ENCODE results near the gene GPR137C.

GPR137C gene

DNA sequence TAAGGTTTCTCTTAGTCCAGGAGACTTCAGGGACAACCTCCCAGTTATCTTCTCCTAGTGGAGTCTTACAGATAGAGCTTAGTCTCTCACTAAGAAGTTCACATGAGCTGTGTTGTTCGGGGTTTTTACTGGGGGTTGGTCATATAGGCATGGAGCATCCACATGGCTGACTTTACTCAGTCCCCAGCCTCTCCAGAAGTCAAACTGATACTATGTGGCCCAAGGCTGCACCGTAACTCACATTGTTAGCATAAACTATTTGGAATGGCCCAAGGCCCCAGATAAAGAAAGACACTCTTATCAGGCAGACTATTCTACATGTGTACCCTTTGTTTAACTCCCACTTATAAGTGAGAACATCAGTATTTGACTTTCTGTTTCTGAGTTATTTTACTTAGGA is 23.2 kb downstream of the GPR137C start:
- Histone ChIP-seq H3K36me3 (ENCODE audit: control insufficient read depth, insufficient read depth, low read length) (no peaks in the 10 kb centered on the region), H3K9me3 (ENCODE audit: control insufficient read depth, low read length) (peaks cover 6% of the 10 kb centered on the region), H3K4me3 (ENCODE audit: extremely low read depth, insufficient read depth, low read length, poor library complexity, severe bottlenecking) (no peak overlapping the region), H3K27ac (ENCODE audit: low read depth, low read length, severe bottlenecking) (no peak overlapping the region), H3K4me1 (ENCODE audit: control insufficient read depth, insufficient read depth, low read length, poor library complexity, severe bottlenecking) (no peaks in the 10 kb centered on the region)
- 83 to 91% methylated on average over 1 of the region's 2 CpGs for WGBS, 2 experiments (ENCODE audit: insufficient coverage in 2 of 2)

- H3K4me1 ChIP-seq (ENCODE audit: control insufficient read depth, insufficient read depth, low read length, poor library complexity, severe bottlenecking), result no peaks in the 10 kb centered on the region
- H3K4me3 ChIP-seq (ENCODE audit: extremely low read depth, insufficient read depth, low read length, poor library complexity, severe bottlenecking), result no peak overlapping the region
- no peaks in the 10 kb centered on the region for H3K36me3 ChIP-seq (ENCODE audit: control insufficient read depth, insufficient read depth, low read length)
Measured at GRCh38 chr14:52583544-52583943, 30.9 kb downstream of the GPR137C start.

GRCh38 chr14:52589646-52590045 is 37.0 kb downstream of the GPR137C start:
- no peaks in the 10 kb centered on the region for H3K36me3 ChIP-seq (ENCODE audit: control insufficient read depth, insufficient read depth, low read length)
- no peak overlapping the region for H3K4me3 ChIP-seq (ENCODE audit: extremely low read depth, insufficient read depth, low read length, poor library complexity, severe bottlenecking)
- no peaks in the 10 kb centered on the region for H3K4me1 ChIP-seq (ENCODE audit: control insufficient read depth, insufficient read depth, low read length, poor library complexity, severe bottlenecking)
- H3K9me3 ChIP-seq (ENCODE audit: control insufficient read depth, low read length), result no peaks in the 10 kb centered on the region
- H3K27ac ChIP-seq (ENCODE audit: low read depth, low read length, severe bottlenecking), result no peak overlapping the region
- 86% methylated on average over 1 of the region's 4 CpGs; no CpG with 5 or more reads in 1 of the 2 experiments for WGBS, 2 experiments (ENCODE audit: insufficient coverage in 2 of 2)

More at GRCh38 chr14:52583544-52583943, 30.9 kb downstream of the GPR137C start:
- Histone ChIP-seq H3K9me3 (ENCODE audit: control insufficient read depth, low read length) (no peaks in the 10 kb centered on the region), H3K27ac (ENCODE audit: low read depth, low read length, severe bottlenecking) (no peak overlapping the region)

DNA sequence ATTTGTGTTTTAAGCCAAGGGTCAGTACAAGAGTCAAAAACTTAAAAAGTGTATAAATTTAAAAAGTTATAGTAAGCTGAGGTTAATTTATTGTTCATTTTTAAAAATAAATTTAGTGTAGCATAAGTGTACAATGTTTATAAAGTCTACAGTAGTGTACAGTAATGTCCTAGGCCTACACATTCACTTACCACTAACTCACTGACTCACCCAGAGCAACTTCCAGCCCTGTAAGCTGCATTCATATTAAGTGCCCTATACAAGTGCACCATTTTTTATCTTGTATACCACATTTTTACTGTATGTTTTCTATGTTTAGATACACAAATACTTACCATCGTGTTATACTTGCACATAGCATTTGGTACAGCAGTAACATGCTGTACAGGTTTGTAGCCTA is 37.7 kb downstream of the GPR137C start:
- H3K9me3 ChIP-seq (ENCODE audit: control insufficient read depth, low read length), result no peaks in the 10 kb centered on the region
- H3K27ac ChIP-seq (ENCODE audit: low read depth, low read length, severe bottlenecking), result no peak overlapping the region
- H3K4me3 ChIP-seq (ENCODE audit: extremely low read depth, insufficient read depth, low read length, poor library complexity, severe bottlenecking), result no peak overlapping the region
- H3K36me3 ChIP-seq (ENCODE audit: control insufficient read depth, insufficient read depth, low read length), result no peaks in the 10 kb centered on the region
- WGBS, 2 experiments (ENCODE audit: insufficient coverage in 2 of 2), result no CpG with 5 or more reads among the region's 1 CpG
- no peaks in the 10 kb centered on the region for H3K4me1 ChIP-seq (ENCODE audit: control insufficient read depth, insufficient read depth, low read length, poor library complexity, severe bottlenecking)

- Histone ChIP-seq H3K4me1 (ENCODE audit: control insufficient read depth, insufficient read depth, low read length, poor library complexity, severe bottlenecking) (no peaks in the 10 kb centered on the region), H3K27ac (ENCODE audit: low read depth, low read length, severe bottlenecking) (no peak overlapping the region), H3K36me3 (ENCODE audit: control insufficient read depth, insufficient read depth, low read length) (no peaks in the 10 kb centered on the region), H3K9me3 (ENCODE audit: control insufficient read depth, low read length) (no peaks in the 10 kb centered on the region), H3K4me3 (ENCODE audit: extremely low read depth, insufficient read depth, low read length, poor library complexity, severe bottlenecking) (no peak overlapping the region)
- WGBS, 2 experiments (ENCODE audit: insufficient coverage in 2 of 2), result 75 to 82% methylated on average over 8 to 9 of the region's 10 CpGs
Measured at GRCh38 chr14:52596320-52596719, 43.7 kb downstream of the GPR137C start.

DNA sequence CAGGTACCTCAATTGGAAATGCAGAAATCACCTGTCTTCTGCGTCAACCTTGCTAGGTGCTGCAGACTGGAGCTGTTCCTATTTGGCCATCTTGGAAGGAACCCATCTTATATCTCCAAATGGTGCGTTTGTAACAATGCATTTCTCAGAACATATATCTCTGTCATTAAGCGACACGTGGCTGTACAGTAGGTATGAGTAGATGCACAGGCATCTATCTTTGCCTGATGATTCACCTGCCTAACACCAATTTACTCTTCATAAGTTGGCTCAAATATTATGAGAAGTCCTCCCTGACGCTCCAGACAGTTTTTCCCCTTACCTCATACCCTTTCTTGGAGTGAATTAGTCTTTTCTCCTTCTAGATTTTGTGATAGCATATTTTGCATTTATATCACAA is 44.2 kb downstream of the GPR137C start:
- no peaks in the 10 kb centered on the region for H3K4me1 ChIP-seq (ENCODE audit: control insufficient read depth, insufficient read depth, low read length, poor library complexity, severe bottlenecking)
- no peak overlapping the region for H3K27ac ChIP-seq (ENCODE audit: low read depth, low read length, severe bottlenecking)
- 50 to 80% methylated on average over 1 to 4 of the region's 5 CpGs for WGBS, 2 experiments (ENCODE audit: insufficient coverage in 2 of 2)
- no peaks in the 10 kb centered on the region for H3K36me3 ChIP-seq (ENCODE audit: control insufficient read depth, insufficient read depth, low read length)
- H3K4me3 ChIP-seq (ENCODE audit: extremely low read depth, insufficient read depth, low read length, poor library complexity, severe bottlenecking), result no peak overlapping the region
- H3K9me3 ChIP-seq (ENCODE audit: control insufficient read depth, low read length), result no peaks in the 10 kb centered on the region

DNA sequence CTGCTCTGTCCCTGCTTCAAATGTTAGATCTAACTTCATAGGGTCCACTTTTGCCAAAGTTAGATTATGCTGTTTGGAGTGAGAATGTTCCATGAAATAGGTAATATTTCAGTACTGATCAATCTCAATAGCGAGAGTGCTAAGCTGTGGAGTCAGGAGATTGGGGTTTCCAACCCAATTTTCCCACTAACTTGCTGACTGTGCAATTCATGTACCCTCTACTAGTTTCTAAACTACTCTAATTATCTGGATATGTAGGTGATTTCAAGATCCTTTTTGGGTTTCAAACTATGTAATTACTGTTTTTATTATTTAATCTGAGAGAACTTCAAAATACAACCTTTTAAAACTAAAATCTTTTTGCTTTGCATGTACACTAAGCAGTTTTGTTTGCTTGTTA is 45.9 kb downstream of the GPR137C start:
- no CpG with 5 or more reads among the region's 1 CpG for WGBS, 2 experiments (ENCODE audit: insufficient coverage in 2 of 2)
- H3K4me1 ChIP-seq (ENCODE audit: control insufficient read depth, insufficient read depth, low read length, poor library complexity, severe bottlenecking), result no peaks in the 10 kb centered on the region
- H3K4me3 ChIP-seq (ENCODE audit: extremely low read depth, insufficient read depth, low read length, poor library complexity, severe bottlenecking), result no peak overlapping the region
- H3K27ac ChIP-seq (ENCODE audit: low read depth, low read length, severe bottlenecking), result no peak overlapping the region
- no peaks in the 10 kb centered on the region for H3K36me3 ChIP-seq (ENCODE audit: control insufficient read depth, insufficient read depth, low read length)
- H3K9me3 ChIP-seq (ENCODE audit: control insufficient read depth, low read length), result no peaks in the 10 kb centered on the region

- Histone ChIP-seq H3K4me3 (ENCODE audit: extremely low read depth, insufficient read depth, low read length, poor library complexity, severe bottlenecking) (no peak overlapping the region), H3K36me3 (ENCODE audit: control insufficient read depth, insufficient read depth, low read length) (no peaks in the 10 kb centered on the region), H3K4me1 (ENCODE audit: control insufficient read depth, insufficient read depth, low read length, poor library complexity, severe bottlenecking) (no peaks in the 10 kb centered on the region), H3K27ac (ENCODE audit: low read depth, low read length, severe bottlenecking) (no peak overlapping the region), H3K9me3 (ENCODE audit: control insufficient read depth, low read length) (no peaks in the 10 kb centered on the region)
- WGBS, 2 experiments (ENCODE audit: insufficient coverage in 2 of 2), result 80 to 100% methylated on average over 1 to 2 of the region's 3 CpGs
Measured at GRCh38 chr14:52599974-52600373, 47.3 kb downstream of the GPR137C start.

- Histone ChIP-seq H3K4me1 (ENCODE audit: control insufficient read depth, insufficient read depth, low read length, poor library complexity, severe bottlenecking) (no peaks in the 10 kb centered on the region), H3K36me3 (ENCODE audit: control insufficient read depth, insufficient read depth, low read length) (no peaks in the 10 kb centered on the region), H3K4me3 (ENCODE audit: extremely low read depth, insufficient read depth, low read length, poor library complexity, severe bottlenecking) (no peak overlapping the region), H3K27ac (ENCODE audit: low read depth, low read length, severe bottlenecking) (no peak overlapping the region), H3K9me3 (ENCODE audit: control insufficient read depth, low read length) (no peaks in the 10 kb centered on the region)
- 89 to 100% methylated on average over 1 of the region's 1 CpG for WGBS, 2 experiments (ENCODE audit: insufficient coverage in 2 of 2)
Measured at GRCh38 chr14:52602131-52602530, 49.5 kb downstream of the GPR137C start.

DNA sequence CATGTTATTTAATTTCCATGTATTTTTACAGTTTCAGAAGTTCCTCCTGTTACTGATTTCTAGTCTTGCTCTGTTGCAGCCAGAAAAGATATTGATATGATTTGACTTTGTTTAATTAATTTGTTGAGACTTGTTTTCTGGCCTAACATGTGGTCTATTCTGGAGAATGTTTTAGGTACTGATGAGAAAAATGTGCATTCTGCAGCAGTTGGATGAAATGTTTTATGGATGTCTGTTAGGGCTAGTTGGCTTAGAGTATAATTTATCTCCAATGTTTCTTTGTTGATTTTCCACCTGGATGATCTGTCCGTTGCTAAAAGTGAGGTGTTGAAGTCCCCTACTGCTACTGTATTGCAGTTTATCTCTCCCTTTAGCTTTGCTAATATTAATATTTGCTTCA is 54.4 kb downstream of the GPR137C start:
- Histone ChIP-seq H3K27ac (ENCODE audit: low read depth, low read length, severe bottlenecking) (no peak overlapping the region), H3K4me3 (ENCODE audit: extremely low read depth, insufficient read depth, low read length, poor library complexity, severe bottlenecking) (no peak overlapping the region), H3K9me3 (ENCODE audit: control insufficient read depth, low read length) (no peaks in the 10 kb centered on the region), H3K4me1 (ENCODE audit: control insufficient read depth, insufficient read depth, low read length, poor library complexity, severe bottlenecking) (no peaks in the 10 kb centered on the region), H3K36me3 (ENCODE audit: control insufficient read depth, insufficient read depth, low read length) (no peaks in the 10 kb centered on the region)
- WGBS, 2 experiments (ENCODE audit: insufficient coverage in 2 of 2), result no CpG with 5 or more reads among the region's 1 CpG

GRCh38 chr14:52609445-52610044 is 56.9 kb downstream of the GPR137C start:
- Histone ChIP-seq H3K36me3 (ENCODE audit: control insufficient read depth, insufficient read depth, low read length) (no peaks in the 10 kb centered on the region), H3K4me3 (ENCODE audit: extremely low read depth, insufficient read depth, low read length, poor library complexity, severe bottlenecking) (no peak overlapping the region), H3K27ac (ENCODE audit: low read depth, low read length, severe bottlenecking) (no peak overlapping the region), H3K9me3 (ENCODE audit: control insufficient read depth, low read length) (no peaks in the 10 kb centered on the region), H3K4me1 (ENCODE audit: control insufficient read depth, insufficient read depth, low read length, poor library complexity, severe bottlenecking) (no peaks in the 10 kb centered on the region)
- 92 to 95% methylated on average over 2 to 3 of the region's 5 CpGs for WGBS, 2 experiments (ENCODE audit: insufficient coverage in 2 of 2)
